Measurements from ENCODE around the gene KLHL29.

- no peak for TF ChIP-seq CTCF (IDR thresholded peaks at IDR 0.05 in 2 of 3, conservative IDR thresholded peaks at IDR 0.05 in 1 of 3; ENCODE audit: borderline replicate concordance in 1 of 3, insufficient read depth in 1 of 3, low read depth in 2 of 3, low read length in 2 of 3)
- no peak for TF ChIP-seq EZH2 (IDR thresholded peaks at IDR 0.05)
- no peak for TF ChIP-seq EGR1 (IDR thresholded peaks at IDR 0.05; ENCODE audit: low read depth)
- TF ChIP-seq RAD21 (IDR thresholded peaks at IDR 0.05; ENCODE audit: low read depth): no peak
- no peak for TF ChIP-seq REST (IDR thresholded peaks at IDR 0.05; ENCODE audit: low read depth)
- TF ChIP-seq POLR2A (IDR thresholded peaks at IDR 0.05; ENCODE audit: borderline replicate concordance, extremely low read depth, insufficient read depth, insufficient read length): no peak
- TF ChIP-seq EZH2phosphoT487 (IDR thresholded peaks at IDR 0.05; ENCODE audit: borderline replicate concordance): no peak
- TF ChIP-seq MAX (IDR thresholded peaks at IDR 0.05): no peak
- no peak for TF ChIP-seq SIN3A (IDR thresholded peaks at IDR 0.05; ENCODE audit: low read depth)
Observed at GRCh38 chr2:23622966-23623675, 238.1 kb downstream of the KLHL29 start.
